Measurements from ENCODE around the gene GLT6D1.

The GLT6D1 gene

DNA sequence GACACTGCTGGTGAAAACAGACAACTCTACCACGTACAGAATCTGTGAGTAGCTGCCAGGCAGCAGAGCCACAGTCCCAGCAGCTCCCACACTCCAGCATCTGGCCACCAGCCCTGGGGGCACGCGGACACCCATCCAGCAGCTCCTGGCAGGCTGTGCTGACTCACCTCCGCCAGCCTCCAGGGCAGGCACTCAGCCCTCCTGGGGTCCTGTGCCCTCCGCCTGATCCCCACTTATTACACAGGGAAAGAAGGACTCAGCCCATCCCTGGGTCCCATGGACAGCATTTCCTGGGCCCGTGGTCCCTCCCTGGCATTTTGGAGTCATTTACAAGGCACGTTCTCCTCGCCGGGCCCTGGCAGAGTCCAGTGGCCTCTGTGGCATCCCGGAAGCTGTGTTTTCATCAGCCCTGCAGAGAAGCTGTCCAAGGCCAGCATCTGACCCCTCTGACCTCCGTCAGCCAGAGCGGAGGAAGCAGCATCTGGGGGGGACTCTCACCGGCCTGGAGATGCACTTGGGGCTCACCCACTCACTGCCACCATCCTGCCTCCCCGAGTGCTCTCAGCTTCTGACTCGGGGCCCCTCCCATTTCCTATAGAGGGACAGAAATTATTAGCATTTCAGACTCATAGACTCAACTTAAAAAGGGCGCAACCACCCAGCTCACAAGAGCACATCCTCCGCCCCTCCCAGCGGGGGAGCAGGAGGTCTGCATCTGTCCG, 56.2 kb downstream of the GLT6D1 start:
- no peak for DNase-seq

DNA sequence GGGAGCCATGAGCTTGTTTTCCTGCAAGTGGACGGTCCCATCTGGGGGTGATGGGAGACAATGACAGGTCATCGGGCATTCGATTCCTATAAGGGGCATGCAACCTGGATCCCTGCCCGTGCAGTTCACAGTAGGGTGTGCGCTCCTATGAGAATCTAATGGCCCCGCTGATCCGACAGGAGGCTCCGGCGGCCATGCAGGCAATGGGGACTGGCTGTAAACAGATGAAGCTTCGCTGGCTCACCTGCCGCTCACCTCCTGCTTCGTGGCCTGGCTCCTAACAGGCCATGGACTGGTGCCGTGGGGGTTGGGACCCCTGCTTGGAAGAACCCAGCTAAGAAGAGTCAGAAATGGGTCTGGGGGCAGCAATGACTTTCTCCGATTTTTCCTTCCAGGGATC, 56.8 kb downstream of the GLT6D1 start:
- DNase-seq, result no peak

DNA sequence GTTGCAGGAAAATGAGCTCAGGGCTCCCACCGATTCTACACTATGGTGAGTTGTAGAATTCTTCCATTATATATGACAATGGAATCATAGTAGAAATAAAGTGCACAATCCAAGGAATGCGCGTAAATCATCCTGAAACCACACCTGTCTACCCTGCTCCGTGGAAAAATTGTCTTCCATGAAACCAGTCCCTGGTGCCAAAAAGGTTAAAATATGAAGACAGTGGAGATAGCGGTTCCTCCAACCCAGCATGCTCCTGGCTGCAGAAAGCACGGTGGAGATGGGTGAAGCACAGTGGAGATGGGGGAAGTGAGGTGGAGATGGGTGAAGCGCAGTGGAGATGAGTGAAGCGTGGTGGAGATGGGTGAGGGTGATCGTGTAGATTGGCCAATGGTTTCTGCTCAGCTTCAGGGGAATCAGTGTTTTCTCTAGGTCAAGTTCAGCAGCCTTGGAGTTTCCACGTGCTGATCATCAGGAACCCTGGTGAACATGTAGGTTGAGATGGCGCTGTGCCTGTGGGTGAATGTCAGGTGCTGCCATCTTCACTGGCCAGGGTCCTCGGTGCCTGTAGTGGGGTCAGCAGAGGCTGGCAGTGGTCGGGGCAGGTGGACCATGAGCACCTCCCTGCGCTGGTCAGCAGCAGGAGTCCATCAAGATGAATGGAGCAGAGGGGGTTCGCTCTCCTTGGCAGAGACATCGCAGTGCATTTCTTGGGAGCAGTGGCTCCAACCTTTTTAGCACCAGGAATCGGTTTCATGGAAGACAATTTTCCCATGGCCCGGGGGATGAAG, 57.5 kb downstream of the GLT6D1 start:
- no peak for DNase-seq

DNA sequence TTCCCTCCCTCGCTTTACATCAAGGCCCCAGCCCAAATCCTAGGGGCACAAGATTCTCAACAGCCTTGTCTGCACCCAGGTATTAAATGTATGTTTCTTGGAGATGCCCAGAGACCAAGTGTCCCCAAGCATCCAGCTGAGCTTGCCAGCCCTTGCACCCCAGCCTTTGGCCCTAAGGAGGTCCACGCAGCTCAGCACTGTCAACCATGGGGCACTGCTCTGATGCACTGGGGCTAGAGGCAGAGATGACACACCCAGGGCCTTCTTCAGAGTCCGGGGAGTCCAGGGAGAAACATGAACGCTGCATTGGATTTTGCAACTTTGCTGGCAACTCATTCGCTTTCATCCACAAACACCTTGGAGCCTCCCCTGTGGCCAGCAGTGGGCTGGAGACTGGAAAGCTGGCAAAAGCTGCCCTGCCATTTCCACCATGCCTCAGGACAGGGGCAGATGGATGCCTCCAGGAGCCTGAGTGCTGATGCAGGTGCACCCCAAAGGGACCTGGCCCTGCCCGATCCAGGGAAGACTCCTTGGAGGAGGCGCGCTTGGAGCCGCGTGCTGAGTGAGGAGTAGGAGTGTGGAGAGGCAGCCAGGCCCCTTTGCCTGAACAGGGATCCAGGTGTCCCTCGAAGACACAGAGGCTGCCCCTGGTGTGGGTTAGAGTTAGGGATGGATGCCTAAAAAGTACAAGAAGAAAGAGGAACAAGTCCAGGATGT, 58.5 kb downstream of the GLT6D1 start:
- no peak for DNase-seq

DNA sequence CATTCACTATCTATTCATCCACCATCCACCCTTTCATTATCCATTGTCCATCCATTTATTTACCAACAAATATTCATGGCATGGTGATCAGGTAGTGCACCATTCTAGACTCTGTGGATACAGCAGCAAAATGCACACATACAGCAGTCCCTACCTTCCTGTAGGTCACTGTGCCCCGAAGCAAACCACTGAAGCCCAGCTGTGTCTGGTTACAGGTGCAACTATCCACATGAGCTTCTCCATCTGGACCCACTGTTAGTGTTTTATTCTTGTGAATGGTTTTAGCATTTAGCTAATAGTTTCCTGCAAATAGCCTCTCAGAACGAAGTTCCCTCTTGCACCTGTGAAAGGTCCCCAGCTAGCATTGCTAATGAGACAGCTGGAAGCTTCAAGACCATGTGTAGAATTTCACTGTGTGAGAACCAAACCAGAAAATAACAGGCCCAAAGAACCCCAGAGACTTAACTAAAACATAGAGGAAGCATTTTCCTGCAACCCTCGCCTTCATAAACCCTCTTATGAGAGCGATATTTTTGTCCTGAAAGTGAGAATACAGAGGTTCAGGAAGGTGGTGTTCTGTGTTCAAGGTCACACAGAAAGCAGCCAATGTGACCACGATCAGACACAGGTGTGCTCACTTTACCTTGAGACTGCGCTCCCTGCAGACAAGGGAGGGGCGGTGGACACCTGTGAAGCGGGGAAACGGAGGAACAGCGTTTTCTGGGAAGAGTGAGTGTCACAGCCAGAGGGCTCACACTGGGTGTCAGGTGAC, 59.3 kb downstream of the GLT6D1 start:
- DNase-seq, result no peak

DNA sequence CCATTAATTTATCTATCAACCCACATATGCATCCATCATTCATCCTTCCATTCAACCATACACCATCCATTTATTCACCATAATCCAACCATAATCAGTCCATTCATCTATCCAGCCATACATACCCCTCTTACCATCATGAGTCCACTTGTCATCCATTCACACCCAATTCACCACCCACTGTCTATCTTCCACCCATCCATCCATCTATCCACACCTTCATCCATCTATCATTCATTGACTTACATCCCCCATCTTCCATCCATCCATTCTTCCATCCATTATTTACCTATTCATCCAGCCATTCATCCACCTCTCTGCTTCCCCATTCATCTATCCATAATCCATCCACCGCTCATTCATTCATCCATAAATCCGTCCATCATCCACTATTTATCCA, 60.0 kb downstream of the GLT6D1 start:
- no peak for DNase-seq

DNA sequence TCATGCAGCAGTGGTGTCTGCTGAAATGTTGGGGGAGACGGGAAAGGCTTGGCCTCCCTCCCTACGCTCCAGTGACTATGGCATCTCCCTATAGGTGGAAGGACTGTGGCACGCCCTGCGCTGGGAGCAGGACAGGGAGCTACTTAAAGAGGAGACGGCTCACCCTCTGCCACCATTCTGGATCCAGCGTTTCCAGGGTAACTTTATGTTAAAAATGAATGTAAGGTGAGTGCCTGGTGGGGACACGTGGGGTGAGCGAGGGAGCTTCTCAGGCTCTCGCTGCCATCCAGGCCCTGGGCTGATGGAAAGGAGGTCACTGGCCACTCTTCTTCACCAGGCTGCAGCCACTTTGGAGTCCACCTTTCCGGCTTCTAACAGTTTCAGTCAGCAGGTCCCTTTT, 62.1 kb downstream of the GLT6D1 start:
- DNase-seq, result no peak

DNA sequence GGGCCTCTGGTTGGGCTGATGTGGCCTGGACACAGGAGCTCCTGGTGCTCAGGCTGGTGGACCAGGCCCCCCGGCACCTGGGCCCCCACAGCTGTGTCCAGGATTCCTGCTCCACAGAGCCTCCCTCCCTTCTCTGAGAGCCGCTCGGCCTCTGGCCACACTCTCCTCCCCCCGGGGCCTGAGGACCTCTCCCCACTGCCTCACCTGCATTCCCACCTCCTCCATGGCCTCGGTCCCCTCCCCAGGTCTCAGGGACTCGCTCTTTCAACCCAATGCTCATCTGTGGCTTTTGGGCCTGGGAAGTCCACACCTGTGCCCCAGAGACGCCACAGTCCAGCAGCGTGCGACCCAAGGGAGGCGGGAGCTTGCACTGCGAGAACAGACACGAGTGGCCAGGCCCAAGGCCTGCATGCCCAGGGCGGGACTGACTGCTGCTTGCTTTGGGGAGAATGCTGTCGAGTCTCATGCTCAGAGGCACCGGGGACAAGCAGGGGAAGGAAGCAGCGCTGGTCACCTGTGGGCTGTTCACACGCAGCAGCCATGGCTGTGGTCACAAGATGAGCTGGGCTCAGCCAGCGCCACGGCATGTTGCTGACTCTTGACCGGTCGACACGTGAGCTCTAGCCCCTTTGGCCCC, 63.2 kb downstream of the GLT6D1 start:
- DNase-seq, result no peak

DNA sequence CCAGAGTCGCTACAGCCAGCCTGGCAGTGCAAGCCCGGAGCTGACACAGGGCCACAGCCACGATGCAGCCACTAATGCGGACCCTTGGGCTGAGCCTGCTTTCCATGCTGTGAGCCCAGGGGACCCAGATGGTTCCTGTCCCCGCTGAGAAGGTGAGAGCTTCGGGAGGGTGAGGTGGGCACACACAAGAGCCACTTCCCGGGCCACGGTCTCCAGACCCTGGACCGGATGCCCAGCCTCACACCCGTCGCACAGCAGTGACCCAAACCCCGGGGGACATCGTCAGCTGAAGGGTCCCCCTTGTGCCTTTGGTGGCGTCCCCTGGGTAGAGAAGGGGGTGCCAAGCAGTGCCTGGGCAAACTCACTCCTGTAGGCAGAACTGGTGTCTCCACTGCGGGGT, 64.4 kb downstream of the GLT6D1 start:
- DNase-seq, result no peak

DNA sequence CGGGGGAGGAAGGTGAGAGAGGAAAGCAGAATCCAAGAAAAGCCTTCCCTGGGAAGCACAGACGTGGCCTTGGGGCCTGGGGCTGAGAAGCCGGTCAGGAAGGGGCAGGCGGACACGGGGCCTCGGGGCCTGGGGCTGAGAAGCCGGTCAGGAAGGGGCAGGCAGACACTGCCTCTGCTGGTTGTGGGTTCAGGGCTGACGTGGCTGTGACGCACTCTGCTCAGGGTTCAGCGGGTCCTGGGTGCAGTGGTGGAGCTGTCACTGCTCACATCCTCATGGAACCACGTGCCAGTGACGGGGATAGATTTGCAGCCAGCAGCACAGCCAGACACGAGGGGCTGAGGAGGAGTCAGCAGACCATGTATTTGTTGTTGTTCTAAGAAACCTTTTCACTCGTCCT, 65.0 kb downstream of the GLT6D1 start:
- DNase-seq, result no peak
